H9 (cell line): ENCODE measurements around the gene SKIC8. TPM values are rescaled to one million over a fixed set of nuclear protein-coding genes. Genes with fewer than 3 reads are reported as not detected.

Experiments
- DNase-seq: peaks from one replicate; pipeline ENCODE4 v3.0.0-alpha.2; 2017
- H2AFZ ChIP-seq: one replicate; pipeline ENCODE4 v1.6.1; 2013; ENCODE audit warnings: mild to moderate bottlenecking, low read length, control low read depth, moderate library complexity
- H2AK5ac ChIP-seq: 2 replicates; pipeline ENCODE4 v1.6.1; 2013; ENCODE audit warnings: low read length, control low read depth, mixed read lengths; ENCODE audit not compliant: insufficient read length
- H2BK120ac ChIP-seq: one replicate; pipeline ENCODE4 v1.6.1; 2013; ENCODE audit warnings: low read depth, mild to moderate bottlenecking, low read length, control low read depth, inconsistent platforms; ENCODE audit not compliant: poor library complexity, severe bottlenecking
- H2BK12ac ChIP-seq: 2 replicates; pipeline ENCODE4 v1.6.1; 2013; ENCODE audit warnings: low read length, control low read depth, mixed read lengths, low read depth; ENCODE audit not compliant: insufficient read length
- H2BK15ac ChIP-seq: 2 replicates; pipeline ENCODE4 v1.6.1; 2013; ENCODE audit warnings: low read depth, low read length, control low read depth
- H2BK20ac ChIP-seq: one replicate; pipeline ENCODE4 v1.6.1; 2013; ENCODE audit warnings: low read depth, mild to moderate bottlenecking, low read length, control low read depth, inconsistent platforms; ENCODE audit not compliant: poor library complexity, severe bottlenecking
- H2BK5ac ChIP-seq: 2 replicates; pipeline ENCODE4 v1.6.1; 2013; ENCODE audit warnings: low read length, control low read depth, mixed read lengths; ENCODE audit not compliant: insufficient read length
- H3K14ac ChIP-seq: 2 replicates; pipeline ENCODE4 v1.6.1; 2013; ENCODE audit warnings: low read length, control low read depth; ENCODE audit not compliant: insufficient read depth
- H3K18ac ChIP-seq: 2 replicates; pipeline ENCODE4 v1.6.1; 2013; ENCODE audit warnings: low read depth, mild to moderate bottlenecking, mixed read lengths, low read length, control low read depth; ENCODE audit not compliant: insufficient read length
- H3K23ac ChIP-seq: 2 replicates; pipeline ENCODE4 v1.6.1; 2013; ENCODE audit warnings: low read length, control low read depth, mixed read lengths, low read depth; ENCODE audit not compliant: insufficient read length
- H3K23me2 ChIP-seq: 2 replicates; pipeline ENCODE4 v1.6.1; 2013; ENCODE audit warnings: low read depth, mild to moderate bottlenecking, mixed read lengths, low read length, control low read depth; ENCODE audit not compliant: insufficient read length, poor library complexity, severe bottlenecking
- H3K27ac ChIP-seq: 2 replicates; pipeline ENCODE4 v1.5.1; 2013; ENCODE audit warnings: low read length, control low read depth, mixed read lengths, low read depth; ENCODE audit not compliant: insufficient read length
- H3K27me3 ChIP-seq: 2 replicates; pipeline ENCODE4 v1.6.1; 2013; ENCODE audit warnings: low read length, control low read depth, inconsistent platforms; ENCODE audit not compliant: insufficient read depth
- H3K4ac ChIP-seq: 2 replicates; pipeline ENCODE4 v1.6.1; 2013; ENCODE audit warnings: low read depth, mild to moderate bottlenecking, control low read depth, inconsistent platforms, low read length, moderate library complexity
- H3K4me1 ChIP-seq: 2 replicates; pipeline ENCODE4 v1.6.1; 2013; ENCODE audit warnings: low read length, control low read depth, inconsistent platforms; ENCODE audit not compliant: insufficient read depth
- H3K4me2 ChIP-seq: 2 replicates; pipeline ENCODE4 v1.6.1; 2013; ENCODE audit warnings: low read length, control low read depth, mixed read lengths; ENCODE audit not compliant: insufficient read length, insufficient read depth
- H3K56ac ChIP-seq: 2 replicates; pipeline ENCODE4 v1.6.1; 2013; ENCODE audit warnings: low read depth, mild to moderate bottlenecking, mixed read lengths, low read length, control low read depth; ENCODE audit not compliant: insufficient read length
- H3K79me1 ChIP-seq: 2 replicates; pipeline ENCODE4 v1.6.1; 2013; ENCODE audit warnings: low read depth, mild to moderate bottlenecking, moderate library complexity, low read length, control low read depth, inconsistent platforms; ENCODE audit not compliant: insufficient read depth, poor library complexity, severe bottlenecking
- H3K79me2 ChIP-seq: 2 replicates; pipeline ENCODE4 v1.6.1; 2013; ENCODE audit warnings: low read length, control low read depth, inconsistent platforms; ENCODE audit not compliant: insufficient read depth
- H3K9ac ChIP-seq: 2 replicates; pipeline ENCODE4 v1.6.1; 2013; ENCODE audit warnings: low read length, control low read depth, mixed read lengths; ENCODE audit not compliant: insufficient read length; ENCODE audit errors: extremely low read depth
- H3K9me3 ChIP-seq: one replicate; pipeline ENCODE4 v1.6.1; 2013; ENCODE audit warnings: low read depth, low read length, inconsistent platforms; ENCODE audit not compliant: control insufficient read depth
- H3T11ph ChIP-seq: one replicate; pipeline ENCODE4 v1.6.1; 2013; ENCODE audit warnings: mild to moderate bottlenecking, low read length, control low read depth, inconsistent platforms
- H4K20me1 ChIP-seq: one replicate; pipeline ENCODE4 v1.6.1; 2013; ENCODE audit not compliant: control insufficient read depth, insufficient read length, insufficient read depth
- H4K5ac ChIP-seq: 2 replicates; pipeline ENCODE4 v1.6.1; 2013; ENCODE audit warnings: low read depth, mild to moderate bottlenecking, mixed read lengths, low read length, control low read depth; ENCODE audit not compliant: insufficient read length
- H4K8ac ChIP-seq: replicated peaks from 2 replicates; pipeline ENCODE4 v1.6.1; 2013; ENCODE audit warnings: low read length, control low read depth, mixed read lengths, low read depth; ENCODE audit not compliant: insufficient read length
- H4K91ac ChIP-seq: 2 replicates; pipeline ENCODE4 v1.6.1; 2013; ENCODE audit warnings: low read depth, mild to moderate bottlenecking, moderate library complexity, mixed read lengths, low read length, control low read depth; ENCODE audit not compliant: insufficient read length
- H3K27ac Mint-ChIP-seq, 3 experiments: 2 replicates in 2 of 3; 3 replicates in 1 of 3; pipeline ENCODE4 v1.8.0; 2020 to 2021; ENCODE audit warnings: mixed read lengths in 3 of 3, mild to moderate bottlenecking in 1 of 3, moderate library complexity in 1 of 3
- H3K27me3 Mint-ChIP-seq: 2 replicates; pipeline ENCODE4 v1.8.0; 2021; ENCODE audit warnings: low read depth, mild to moderate bottlenecking, moderate library complexity, mixed read lengths
- H3K36me3 Mint-ChIP-seq, 3 experiments: 2 replicates in 2 of 3; 3 replicates in 1 of 3; pipeline ENCODE4 v1.8.0; 2020 to 2021; ENCODE audit warnings: low read depth in 3 of 3, mixed read lengths in 3 of 3; ENCODE audit not compliant: insufficient read depth in 1 of 3
- H3K4me1 Mint-ChIP-seq, 2 experiments: 2 replicates each; pipeline ENCODE4 v1.8.0; 2020; ENCODE audit warnings: mixed read lengths in 2 of 2
- H3K4me3 Mint-ChIP-seq, 2 experiments: 2 replicates in 1 of 2; 3 replicates in 1 of 2; pipeline ENCODE4 v1.8.0; 2020 to 2021; ENCODE audit warnings: mild to moderate bottlenecking in 2 of 2, mixed read lengths in 2 of 2, moderate library complexity in 1 of 2
- H3K9me3 Mint-ChIP-seq, 2 experiments: 2 replicates in 1 of 2; 3 replicates in 1 of 2; pipeline ENCODE4 v1.8.0; 2020; ENCODE audit warnings: mild to moderate bottlenecking in 2 of 2, mixed read lengths in 2 of 2, moderate library complexity in 1 of 2
- CTCF ChIP-seq: fragments of 200-600 bp; sonication (generic); conservative IDR thresholded peaks from 3 replicates; pipeline ENCODE4 v1.8.0; 2021; ENCODE audit warnings: antibody characterized with exemption, mild to moderate bottlenecking
- WGBS: extraction: QIAGEN DNeasy Blood & Tissue Kit; methylation state at CpG from one replicate; pipeline ENCODE4 v1.1.7; 2013; ENCODE audit warnings: missing lambda C conversion rate, low lambda C conversion rate, mixed read lengths; ENCODE audit not compliant: insufficient read length; ENCODE audit errors: extremely low coverage; 5-methylcytosine and 5-hydroxymethylcytosine counted together
- total RNA-seq: library from RNA; stranded (reverse); gene quantifications from 2 replicates; pipeline ENCODE4 v1.2.1, GENCODE V29; 2021

SKIC8 gene
- total RNA-seq, 1 experiment from 2014 or later = 45.6 TPM

- Histone ChIP-seq H2BK12ac (no peak overlapping the region), H3K4ac (no peak overlapping the region), H2BK5ac (no peak overlapping the region), H3T11ph (no peak overlapping the region), H3K27ac (no peak overlapping the region), H2AK5ac (no peak overlapping the region), H3K27me3 (peaks cover 7% of the 10 kb centered on the region), H2BK20ac (no peak overlapping the region), H2BK120ac (no peak overlapping the region), H3K9ac (no peak overlapping the region), H4K5ac (no peak overlapping the region), H3K56ac (no peak overlapping the region), H4K91ac (no peak overlapping the region), H3K18ac (no peak overlapping the region), H2AFZ (no peak overlapping the region), H3K23ac (no peak overlapping the region), H4K8ac (no peak overlapping the region), H3K4me2 (no peak overlapping the region), H3K79me1 (no peaks in the 10 kb centered on the region), H3K79me2 (no peaks in the 10 kb centered on the region), H3K4me1 (peaks cover 3% of the 10 kb centered on the region), H3K9me3 (no peaks in the 10 kb centered on the region), H2BK15ac (no peak overlapping the region), H3K14ac (no peak overlapping the region), H4K20me1 (no peaks in the 10 kb centered on the region), H3K23me2 (peaks cover 16% of the 10 kb centered on the region)
- no CpG with 5 or more reads among the region's 7 CpGs for WGBS
- Mint-ChIP-seq H3K4me1 (peaks cover 9 to 30% of the 10 kb centered on the region in 2 experiments), H3K9me3 (no peaks in the 10 kb centered on the region), H3K27me3 (peaks cover 52% of the 10 kb centered on the region), H3K36me3 (peaks cover under 1 to 16% (median 13%) of the 10 kb centered on the region in 3 experiments; a peak in 6 of 7 replicates), H3K4me3 (peak overlapping the region in 1 of 2 experiments; percentile 87; a peak in 2 of 5 replicates), H3K27ac (no peak overlapping the region)
- no peak for DNase-seq
- TF ChIP-seq CTCF = no peak
Observed at GRCh38 chr15:78338781-78339180, 39.4 kb upstream of the SKIC8 start.
